Astrocyte (in vitro differentiated cells and primary cell): ENCODE measurements around the gene HIRA. TPM values are rescaled to one million over a fixed set of nuclear protein-coding genes. Genes with fewer than 3 reads are reported as not detected.

Experiments used
- DNase-seq: peaks from one replicate; pipeline ENCODE4 v3.0.0-alpha.2; 2010; ENCODE audit warnings: low read depth
- FAIRE-seq: peaks from 2 replicates; lab custom pipeline; 2011; peaks lifted over from hg19 to GRCh38; lab: Jason Lieb, UNC
- H2AFZ ChIP-seq: 2 replicates; pipeline ENCODE4 v1.6.0; 2012; ENCODE audit warnings: low read depth, low read length, inconsistent platforms
- H3K27ac ChIP-seq: 2 replicates; pipeline ENCODE4 v1.5.1; 2011; ENCODE audit warnings: low read depth, low read length, inconsistent platforms
- H3K27me3 ChIP-seq: 2 replicates; pipeline ENCODE4 v1.6.0; 2011; ENCODE audit warnings: low read length, inconsistent platforms; ENCODE audit not compliant: insufficient read depth
- H3K36me3 ChIP-seq: 2 replicates; pipeline ENCODE4 v1.5.1; 2011; ENCODE audit warnings: low read length, inconsistent platforms; ENCODE audit not compliant: insufficient read depth
- H3K4me1 ChIP-seq: 2 replicates; pipeline ENCODE4 v1.5.1; 2011; ENCODE audit warnings: low read length, inconsistent platforms; ENCODE audit not compliant: insufficient read depth
- H3K4me2 ChIP-seq: 2 replicates; pipeline ENCODE4 v1.6.0; 2012; ENCODE audit warnings: low read length, inconsistent platforms
- H3K4me3 ChIP-seq: 2 replicates; pipeline ENCODE4 v1.5.1; 2011; ENCODE audit warnings: low read depth, mild to moderate bottlenecking, low read length, inconsistent platforms; ENCODE audit not compliant: insufficient read depth
- H3K79me2 ChIP-seq: 2 replicates; pipeline ENCODE4 v1.6.0; 2012; ENCODE audit warnings: mild to moderate bottlenecking, low read length, inconsistent platforms; ENCODE audit not compliant: insufficient read depth
- H3K9ac ChIP-seq: 2 replicates; pipeline ENCODE4 v1.6.0; 2012; ENCODE audit warnings: mild to moderate bottlenecking, low read length, inconsistent platforms
- H3K9me3 ChIP-seq: 2 replicates; pipeline ENCODE4 v1.5.1; 2012; ENCODE audit warnings: low read depth, mild to moderate bottlenecking, low read length, inconsistent platforms; ENCODE audit not compliant: insufficient read depth
- H4K20me1 ChIP-seq: 2 replicates; pipeline ENCODE4 v1.6.0; 2012; ENCODE audit warnings: low read length, inconsistent platforms; ENCODE audit not compliant: insufficient read depth
- H3K27ac Mint-ChIP-seq: one replicate; pipeline ENCODE4 v1.8.0; 2021; ENCODE audit warnings: mild to moderate bottlenecking, mixed read lengths; ENCODE audit not compliant: unreplicated experiment
- H3K27me3 Mint-ChIP-seq: one replicate; pipeline ENCODE4 v1.8.0; 2021; ENCODE audit warnings: low read depth, mixed read lengths; ENCODE audit not compliant: unreplicated experiment
- H3K36me3 Mint-ChIP-seq: one replicate; pipeline ENCODE4 v1.8.0; 2021; ENCODE audit warnings: low read depth, mixed read lengths; ENCODE audit not compliant: unreplicated experiment
- H3K4me1 Mint-ChIP-seq: one replicate; pipeline ENCODE4 v1.8.0; 2021; ENCODE audit warnings: low read depth, mixed read lengths; ENCODE audit not compliant: unreplicated experiment
- H3K4me3 Mint-ChIP-seq: one replicate; pipeline ENCODE4 v1.8.0; 2021; ENCODE audit warnings: mild to moderate bottlenecking, moderate library complexity, mixed read lengths; ENCODE audit not compliant: unreplicated experiment
- H3K9me3 Mint-ChIP-seq: one replicate; pipeline ENCODE4 v1.8.0; 2021; ENCODE audit warnings: mild to moderate bottlenecking, mixed read lengths; ENCODE audit not compliant: unreplicated experiment
- CTCF ChIP-seq: IDR thresholded peaks from 2 replicates; pipeline ENCODE4 v1.5.1; 2011; ENCODE audit warnings: low read depth, mild to moderate bottlenecking, inconsistent platforms, low read length, moderate library complexity; ENCODE audit not compliant: insufficient read depth
- EZH2 ChIP-seq: IDR thresholded peaks from 2 replicates; pipeline ENCODE4 v1.6.1; 2012; ENCODE audit warnings: mild to moderate bottlenecking, low read length, inconsistent platforms; ENCODE audit not compliant: insufficient read depth
- total RNA-seq: library from RNA; stranded (reverse); gene quantifications from 2 replicates; pipeline ENCODE4 v1.2.1, GENCODE V29; 2021

Gene HIRA
- total RNA-seq, 1 donor from 2014 or later: 31.1 TPM

- Mint-ChIP-seq H3K27me3 (no peaks in the 10 kb centered on the region), H3K36me3 (peaks cover 21% of the 10 kb centered on the region), H3K4me3 (no peak overlapping the region), H3K9me3 (no peaks in the 10 kb centered on the region), H3K27ac (no peak overlapping the region), H3K4me1 (peaks cover 8% of the 10 kb centered on the region)
- Histone ChIP-seq H3K36me3 (peaks cover 4% of the 10 kb centered on the region), H3K9ac (no peak overlapping the region), H3K79me2 (peaks cover 73% of the 10 kb centered on the region), H3K4me2 (no peak overlapping the region), H3K9me3 (no peaks in the 10 kb centered on the region), H3K4me1 (no peaks in the 10 kb centered on the region), H4K20me1 (peaks cover 76% of the 10 kb centered on the region), H3K4me3 (no peak overlapping the region), H3K27me3 (no peaks in the 10 kb centered on the region), H3K27ac (no peak overlapping the region), H2AFZ (no peak overlapping the region)
- FAIRE-seq (no peak), DNase-seq (no peak)
- TF ChIP-seq EZH2: no peak
- TF ChIP-seq CTCF: no peak
Measured at GRCh38 chr22:19412478-19412877, 19.1 kb downstream of the HIRA start.

GRCh38 chr22:19411690-19412045 is 19.9 kb downstream of the HIRA start:
- H3K4me1 ChIP-seq: no peaks in the 10 kb centered on the region
- no peak overlapping the region for H3K4me3 ChIP-seq
- peaks cover 12% of the 10 kb centered on the region for H3K36me3 ChIP-seq
- H3K9me3 ChIP-seq: no peaks in the 10 kb centered on the region
- no peaks in the 10 kb centered on the region for H3K27me3 ChIP-seq
- no peak overlapping the region for H3K4me3 Mint-ChIP-seq
- H3K36me3 Mint-ChIP-seq: peaks cover 23% of the 10 kb centered on the region
- no peak overlapping the region for H3K9ac ChIP-seq
- H3K27me3 Mint-ChIP-seq: no peaks in the 10 kb centered on the region
- FAIRE-seq (no peak), DNase-seq (no peak)
- no peak overlapping the region for H3K4me2 ChIP-seq
- H3K27ac ChIP-seq: no peak overlapping the region
- peaks cover 65% of the 10 kb centered on the region for H3K79me2 ChIP-seq
- H3K4me1 Mint-ChIP-seq: peaks cover 8% of the 10 kb centered on the region
- H3K27ac Mint-ChIP-seq: no peak overlapping the region
- TF ChIP-seq EZH2 (no peak), CTCF (no peak)
- no peak overlapping the region for H2AFZ ChIP-seq
- no peaks in the 10 kb centered on the region for H3K9me3 Mint-ChIP-seq
- H4K20me1 ChIP-seq: peaks cover 71% of the 10 kb centered on the region

- FAIRE-seq (no peak), DNase-seq (no peak)
- peaks cover 60% of the 10 kb centered on the region for H3K79me2 ChIP-seq
- Mint-ChIP-seq H3K27me3 (no peaks in the 10 kb centered on the region), H3K4me3 (no peak overlapping the region), H3K27ac (no peak overlapping the region), H3K4me1 (peaks cover 8% of the 10 kb centered on the region), H3K36me3 (peaks cover 24% of the 10 kb centered on the region), H3K9me3 (no peaks in the 10 kb centered on the region)
- no peak overlapping the region for H3K4me2 ChIP-seq
- H3K9me3 ChIP-seq: no peaks in the 10 kb centered on the region
- H3K4me3 ChIP-seq: no peak overlapping the region
- H3K9ac ChIP-seq: no peak overlapping the region
- H2AFZ ChIP-seq: no peak overlapping the region
- no peaks in the 10 kb centered on the region for H3K27me3 ChIP-seq
- H3K36me3 ChIP-seq: peaks cover 17% of the 10 kb centered on the region
- H3K4me1 ChIP-seq: no peaks in the 10 kb centered on the region
- TF ChIP-seq CTCF: no peak
- TF ChIP-seq EZH2: no peak
- H4K20me1 ChIP-seq: peaks cover 70% of the 10 kb centered on the region
- H3K27ac ChIP-seq: no peak overlapping the region
Measured at GRCh38 chr22:19410941-19411689, 20.4 kb downstream of the HIRA start.
